Esophagus (tissue), 2 donors: ENCODE data around the gene SYCN. TPM values are rescaled to one million over a fixed set of nuclear protein-coding genes. Genes with fewer than 3 reads are reported as not detected.
"Not testable (repeated sequence)": the region's sequence is repeated elsewhere in the genome, so short reads cannot be mapped to it uniquely, and the experiment has no call there.

Source experiments
- H3K27ac ChIP-seq, 2 donors: one replicate each; pipeline ENCODE4 v1.5.1; 2013; ENCODE audit warnings: low read depth in 2 of 2, mild to moderate bottlenecking in 2 of 2, inconsistent platforms in 1 of 2, low read length in 1 of 2, moderate library complexity in 1 of 2
- H3K27me3 ChIP-seq, 2 donors: one replicate each; pipeline ENCODE4 v1.6.1; 2013; ENCODE audit warnings: low read length in 2 of 2, control low read depth in 1 of 2, mild to moderate bottlenecking in 1 of 2; ENCODE audit not compliant: insufficient read depth in 2 of 2, control insufficient read depth in 1 of 2
- H3K36me3 ChIP-seq, 2 donors: one replicate each; pipeline ENCODE4 v1.6.1; 2013; ENCODE audit warnings: low read length in 1 of 2; ENCODE audit not compliant: control insufficient read depth in 2 of 2, insufficient read depth in 2 of 2
- H3K4me1 ChIP-seq, 2 donors: one replicate each; pipeline ENCODE4 v1.6.1; 2013; ENCODE audit warnings: low read length in 1 of 2; ENCODE audit not compliant: control insufficient read depth in 2 of 2, insufficient read depth in 2 of 2
- H3K4me3 ChIP-seq, 2 donors: one replicate each; pipeline ENCODE4 v1.5.1; 2013; ENCODE audit warnings: low read length in 2 of 2, mild to moderate bottlenecking in 2 of 2, low read depth in 1 of 2, moderate library complexity in 1 of 2
- H3K9me3 ChIP-seq, 2 donors: one replicate each; pipeline ENCODE4 v1.6.1; 2013; ENCODE audit warnings: mild to moderate bottlenecking in 2 of 2, low read depth in 1 of 2, low read length in 1 of 2, moderate library complexity in 1 of 2; ENCODE audit not compliant: control insufficient read depth in 2 of 2, insufficient read depth in 1 of 2
- WGBS, 2 donors: extraction: QIAGEN DNeasy Blood & Tissue Kit; methylation state at CpG; one replicate each; pipeline ENCODE4 v1.1.7; 2013; 5-methylcytosine and 5-hydroxymethylcytosine counted together
- polyA plus RNA-seq, 2 donors: library from polyadenylated mRNA; stranded (reverse); fragments of 200-250 nt; gene quantifications; one replicate each; pipeline ENCODE4 v1.2.3, GENCODE V29; 2013
- donor health status: healthy with polysubstance abuse.
- donor health status: Bipolar disorder and iron deficiency.

The SYCN gene
- polyA plus RNA-seq, 2 donors = 0.22 TPM; not detected in 1

- H3K27ac ChIP-seq, H3K4me3 ChIP-seq, H3K9me3 ChIP-seq, H3K27me3 ChIP-seq, H3K36me3 ChIP-seq: not testable (repeated sequence)
- no CpG with 5 or more reads among the region's 1 CpG for whole genome bisulfite sequencing, 2 donors
- peaks cover 5 to 10% of the 10 kb centered on the region in 2 donors for H3K4me1 ChIP-seq
Observed at GRCh38 chr19:39245166-39245565, 41.1 kb upstream of the SYCN start.

DNA sequence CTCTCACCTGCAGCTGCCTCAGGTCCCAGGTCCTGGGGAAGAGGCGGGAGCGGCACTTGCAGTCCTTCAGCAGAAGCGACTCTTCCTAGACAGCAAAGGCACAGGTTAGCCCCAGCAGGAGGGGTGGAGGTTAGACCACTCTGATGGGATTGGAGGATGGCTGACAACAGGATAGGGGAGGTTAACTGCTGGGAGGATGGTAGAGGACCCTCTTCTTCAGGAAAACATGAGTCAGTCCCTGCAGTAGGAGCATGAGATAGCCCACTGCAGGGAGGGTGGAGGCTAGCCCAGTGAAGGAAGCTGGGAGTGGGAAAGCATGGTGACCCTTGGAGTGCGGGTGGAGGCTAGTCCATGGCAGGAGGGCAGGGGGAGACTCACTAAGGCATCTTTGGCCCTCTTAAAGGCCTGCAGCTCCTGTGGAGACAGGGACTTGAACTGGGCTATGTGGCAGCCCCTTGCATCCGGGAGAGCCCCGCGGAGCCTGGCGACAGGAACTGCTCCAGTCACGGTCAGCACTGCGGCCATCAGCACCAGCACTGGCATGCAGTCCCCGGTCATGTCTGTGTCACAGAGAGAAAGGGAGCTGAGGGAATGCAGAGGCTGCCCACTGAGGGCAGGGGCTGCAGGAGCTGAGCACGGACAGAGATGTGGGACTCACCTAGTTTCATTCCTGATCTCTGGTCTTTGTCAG, 40.5 kb upstream of the SYCN start, which contains the start of gene IFNL3:
IFNL3 (minus strand) TSS at position 597 of the 691 bp plus-strand sequence; CDS start at position 558, 39 bp downstream.
- not testable (repeated sequence) for H3K36me3 ChIP-seq, H3K27ac ChIP-seq, H3K4me3 ChIP-seq, H3K27me3 ChIP-seq, H3K9me3 ChIP-seq
- peaks cover 5 to 10% of the 10 kb centered on the region in 2 donors for H3K4me1 ChIP-seq
- 74 to 86% methylated on average over 9 to 12 of the region's 12 CpGs for WGBS, 2 donors

DNA sequence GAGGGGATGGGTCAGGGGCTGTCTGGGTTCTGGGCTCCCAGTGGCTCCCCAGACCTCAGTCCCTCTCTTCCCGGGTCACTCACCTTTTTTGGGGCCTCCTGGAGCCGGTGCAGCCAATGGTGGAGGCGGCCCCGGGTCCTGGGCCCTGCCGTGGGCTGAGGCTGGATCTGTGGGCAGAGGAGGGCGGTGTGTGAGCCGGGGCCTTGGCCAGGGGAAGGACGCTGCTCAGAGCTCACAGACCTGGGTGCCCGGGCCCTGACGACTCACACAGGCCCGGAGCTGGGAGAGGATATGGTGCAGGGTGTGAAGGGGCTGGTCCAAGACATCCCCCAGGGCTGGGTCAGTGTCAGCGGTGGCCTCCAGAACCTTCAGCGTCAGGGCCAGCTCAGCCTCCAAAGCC, 39.7 kb upstream of the SYCN start:
- H3K4me3 ChIP-seq, H3K27ac ChIP-seq, H3K9me3 ChIP-seq, H3K36me3 ChIP-seq, H3K27me3 ChIP-seq: not testable (repeated sequence)
- WGBS, 2 donors = 77 to 80% methylated on average over 8 to 13 of the region's 13 CpGs
- H3K4me1 ChIP-seq = peaks cover 5 to 10% of the 10 kb centered on the region in 2 donors

DNA sequence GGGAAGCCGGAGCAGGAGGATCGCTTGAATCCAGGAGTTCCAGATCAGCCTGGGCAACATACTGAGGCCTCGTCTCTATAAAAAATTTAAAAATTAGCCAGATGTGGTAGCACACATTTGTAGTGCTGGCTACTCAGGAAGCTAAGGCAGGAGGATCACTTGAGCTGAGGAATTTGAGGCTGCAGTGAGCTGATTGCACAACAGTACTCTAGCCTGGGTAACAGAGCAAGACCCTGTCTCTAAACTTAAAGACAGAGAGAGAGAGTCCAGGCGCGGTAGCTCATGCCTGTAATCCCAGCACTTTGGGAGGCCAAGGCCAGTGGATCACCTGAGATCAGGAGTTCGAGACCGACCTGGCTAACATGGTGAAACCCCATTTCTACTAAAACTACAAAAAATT, 36.4 kb upstream of the SYCN start:
- peaks cover 0 to 3% of the 10 kb centered on the region in 2 donors for H3K4me1 ChIP-seq
- H3K36me3 ChIP-seq = no peaks in the 10 kb centered on the region
- H3K4me3 ChIP-seq = no peak overlapping the region
- H3K27ac ChIP-seq = no peak overlapping the region
- 94 to 95% methylated on average over 7 of the region's 7 CpGs for WGBS, 2 donors
- no peaks in the 10 kb centered on the region for H3K9me3 ChIP-seq
- no peaks in the 10 kb centered on the region for H3K27me3 ChIP-seq

- Histone ChIP-seq H3K4me3 (no peak overlapping the region), H3K9me3 (no peaks in the 10 kb centered on the region), H3K27ac (no peak overlapping the region), H3K36me3 (no peaks in the 10 kb centered on the region), H3K27me3 (no peaks in the 10 kb centered on the region), H3K4me1 (peaks cover 0 to 3% of the 10 kb centered on the region in 2 donors)
- WGBS, 2 donors = 89 to 93% methylated on average over 6 of the region's 6 CpGs
Observed at GRCh38 chr19:39238944-39239343, 34.9 kb upstream of the SYCN start.

- Histone ChIP-seq H3K4me3 (no peak overlapping the region), H3K9me3 (no peaks in the 10 kb centered on the region), H3K27me3 (no peaks in the 10 kb centered on the region), H3K4me1 (peaks cover 0 to 3% of the 10 kb centered on the region in 2 donors), H3K36me3 (no peaks in the 10 kb centered on the region), H3K27ac (no peak overlapping the region)
- 80 to 81% methylated on average over 6 of the region's 6 CpGs for WGBS, 2 donors
Observed at GRCh38 chr19:39238209-39238608, 34.1 kb upstream of the SYCN start.

GRCh38 chr19:39237200-39238184, 33.4 kb upstream of the SYCN start:
- H3K27me3 ChIP-seq = no peaks in the 10 kb centered on the region
- WGBS, 2 donors = 33 to 38% methylated on average over 21 to 22 of the region's 22 CpGs

GRCh38 chr19:39236527-39236926, 32.5 kb upstream of the SYCN start:
- Histone ChIP-seq H3K9me3 (no peaks in the 10 kb centered on the region), H3K27me3 (no peaks in the 10 kb centered on the region), H3K4me1 (peaks cover 0 to 3% of the 10 kb centered on the region in 2 donors), H3K4me3 (no peak overlapping the region), H3K27ac (no peak overlapping the region), H3K36me3 (no peaks in the 10 kb centered on the region)
- WGBS, 2 donors = 68 to 69% methylated on average over 12 of the region's 12 CpGs

More at GRCh38 chr19:39237200-39238184, 33.4 kb upstream of the SYCN start:
- no peaks in the 10 kb centered on the region for H3K9me3 ChIP-seq
- no peak overlapping the region for H3K27ac ChIP-seq
- no peak overlapping the region for H3K4me3 ChIP-seq
- peaks cover 0 to 3% of the 10 kb centered on the region in 2 donors for H3K4me1 ChIP-seq
- H3K36me3 ChIP-seq = no peaks in the 10 kb centered on the region

DNA sequence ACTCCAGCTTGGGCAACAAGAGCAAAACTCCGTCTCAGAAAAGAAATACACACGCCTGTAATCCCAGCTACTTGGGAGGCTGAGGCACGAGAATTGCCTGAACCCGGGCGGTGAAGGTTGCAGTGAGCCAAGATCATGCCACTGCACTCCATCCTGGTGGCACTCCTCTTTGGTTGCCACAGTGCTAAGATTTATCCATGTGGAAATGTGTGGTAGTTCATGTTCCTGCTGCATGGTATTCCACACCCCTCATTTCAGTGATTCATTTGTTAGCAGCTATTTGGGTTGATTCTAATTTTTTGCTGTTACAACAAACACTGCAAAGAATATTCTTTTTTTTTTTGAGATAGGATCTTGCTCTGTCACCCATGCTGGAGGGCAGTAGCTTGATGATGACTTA, 28.6 kb upstream of the SYCN start:
- Histone ChIP-seq H3K27me3 (no peaks in the 10 kb centered on the region), H3K9me3 (no peaks in the 10 kb centered on the region), H3K4me3 (no peak overlapping the region), H3K36me3 (no peaks in the 10 kb centered on the region), H3K4me1 (peaks cover 0 to 3% of the 10 kb centered on the region in 2 donors), H3K27ac (no peak overlapping the region)
- WGBS, 2 donors = 84 to 88% methylated on average over 5 of the region's 5 CpGs
